ENCODE data around the gene RPS18. TPM values are rescaled to one million over a fixed set of nuclear protein-coding genes. Genes with fewer than 3 reads are reported as not detected.
A peak's percentile ranks its signal among the peaks of the same experiment; 100 is the strongest.

Gene RPS18
- total RNA-seq, 1 donor from 2014 or later, result 2,626 TPM

DNA sequence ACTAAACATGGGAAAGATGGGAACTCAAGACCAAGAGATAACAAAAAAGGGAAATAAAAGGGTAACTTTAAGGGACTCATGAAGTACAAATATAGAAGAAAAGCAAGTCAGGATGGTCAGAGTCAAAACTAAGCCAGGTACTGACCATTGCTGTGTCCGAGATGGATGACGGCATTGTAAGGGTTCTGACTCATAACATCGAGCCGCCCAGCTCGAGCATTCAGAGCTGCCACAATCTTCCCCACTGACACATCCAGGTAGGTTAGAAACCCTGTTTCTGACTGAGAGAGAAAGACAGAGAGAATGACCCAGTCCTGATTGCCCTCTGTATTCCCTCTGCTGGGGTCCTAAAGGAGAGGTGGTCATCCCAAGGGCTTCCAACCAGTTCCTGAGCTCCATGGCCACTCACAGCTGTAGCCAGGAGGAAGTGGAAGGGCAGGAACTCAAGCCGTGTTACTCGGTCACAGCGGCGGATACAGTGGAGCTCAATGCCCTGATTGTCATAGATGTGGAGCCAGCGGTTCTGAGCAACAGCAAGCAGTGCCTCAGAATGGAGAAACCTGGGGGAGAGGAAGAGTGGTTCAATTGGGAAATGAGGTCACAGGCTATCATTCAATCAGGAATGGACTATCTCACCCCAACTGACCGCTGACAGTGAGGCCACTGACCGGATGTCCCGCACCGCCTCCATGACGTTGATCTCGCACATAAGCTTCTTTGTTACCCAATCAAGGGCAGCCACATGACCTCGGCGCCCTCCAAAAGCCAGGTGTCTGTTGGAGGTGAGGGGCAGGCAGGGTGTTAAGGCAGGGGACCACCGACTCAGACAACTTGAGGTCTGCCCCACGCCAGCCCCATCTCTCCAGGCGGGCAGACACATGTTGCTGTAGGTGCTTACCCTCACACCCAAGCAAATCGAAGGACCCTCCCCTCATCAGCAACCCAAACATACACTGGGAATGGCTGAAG lies 15.4 kb downstream of the RPS18 start:
- H3K36me3 Mint-ChIP-seq, result peaks cover 12% of the 10 kb centered on the region
- TF ChIP-seq, protein P1, sequence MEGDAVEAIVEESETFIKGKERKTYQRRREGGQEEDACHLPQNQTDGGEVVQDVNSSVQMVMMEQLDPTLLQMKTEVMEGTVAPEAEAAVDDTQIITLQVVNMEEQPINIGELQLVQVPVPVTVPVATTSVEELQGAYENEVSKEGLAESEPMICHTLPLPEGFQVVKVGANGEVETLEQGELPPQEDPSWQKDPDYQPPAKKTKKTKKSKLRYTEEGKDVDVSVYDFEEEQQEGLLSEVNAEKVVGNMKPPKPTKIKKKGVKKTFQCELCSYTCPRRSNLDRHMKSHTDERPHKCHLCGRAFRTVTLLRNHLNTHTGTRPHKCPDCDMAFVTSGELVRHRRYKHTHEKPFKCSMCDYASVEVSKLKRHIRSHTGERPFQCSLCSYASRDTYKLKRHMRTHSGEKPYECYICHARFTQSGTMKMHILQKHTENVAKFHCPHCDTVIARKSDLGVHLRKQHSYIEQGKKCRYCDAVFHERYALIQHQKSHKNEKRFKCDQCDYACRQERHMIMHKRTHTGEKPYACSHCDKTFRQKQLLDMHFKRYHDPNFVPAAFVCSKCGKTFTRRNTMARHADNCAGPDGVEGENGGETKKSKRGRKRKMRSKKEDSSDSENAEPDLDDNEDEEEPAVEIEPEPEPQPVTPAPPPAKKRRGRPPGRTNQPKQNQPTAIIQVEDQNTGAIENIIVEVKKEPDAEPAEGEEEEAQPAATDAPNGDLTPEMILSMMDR (IDR thresholded peaks at IDR 0.05; ENCODE audit: unreplicated experiment), result no peak

DNA sequence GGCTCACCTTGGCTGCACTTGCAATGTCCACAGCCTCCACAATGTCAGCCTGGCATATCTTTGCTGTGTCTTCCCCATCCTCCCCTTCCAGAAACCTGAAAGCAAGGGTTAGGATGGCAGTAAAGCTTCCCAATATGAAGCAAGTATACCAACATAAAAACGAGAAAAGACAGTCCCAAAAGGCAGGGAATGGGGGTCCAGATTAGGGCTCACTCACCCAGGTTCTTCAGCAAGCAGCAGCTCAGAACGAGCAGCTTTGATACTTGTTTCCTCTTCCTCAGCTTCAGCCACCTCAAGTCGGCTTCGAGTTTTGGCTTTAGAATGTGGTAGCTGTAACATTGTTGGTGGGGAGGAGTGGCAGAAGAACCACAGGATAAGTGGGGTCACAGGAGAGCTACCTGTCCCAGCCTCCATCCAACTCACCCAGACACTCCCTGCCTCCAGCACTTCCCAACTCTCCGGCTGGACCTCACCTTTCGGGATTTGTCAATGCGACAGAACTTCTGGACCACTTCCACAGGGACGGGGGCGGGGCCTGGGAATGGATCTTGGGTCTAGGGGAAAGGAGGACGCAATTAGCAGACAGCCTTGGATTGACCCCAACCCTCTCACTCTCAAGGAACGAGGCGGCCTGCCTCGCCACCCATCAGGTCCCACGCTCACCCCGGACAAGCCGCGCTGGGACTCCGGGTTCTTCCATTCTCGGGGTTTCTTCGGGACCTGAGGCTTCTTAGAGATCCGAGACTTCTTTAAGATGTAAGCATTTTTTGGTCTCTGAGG lies 16.5 kb downstream of the RPS18 start:
- TF ChIP-seq, protein P1 (IDR thresholded peaks at IDR 0.05; ENCODE audit: unreplicated experiment), result no peak
- H3K27me3 Mint-ChIP-seq (ENCODE audit: low read depth), result no peaks in the 10 kb centered on the region
- DNase-seq (ENCODE audit: low spot score in 2 of 2, unreplicated experiment in 2 of 2), result no peak
- H3K27ac Mint-ChIP-seq, result peak overlapping the region; percentile 99
- H3K36me3 Mint-ChIP-seq, result peaks cover 12% of the 10 kb centered on the region
- H3K9me3 Mint-ChIP-seq, result no peaks in the 10 kb centered on the region
- peak overlapping the region; percentile 99 for H3K4me3 Mint-ChIP-seq
- peaks cover 29% of the 10 kb centered on the region for H3K4me1 Mint-ChIP-seq

More for the DNA sequence above, 15.4 kb downstream of the RPS18 start:
- H3K4me3 Mint-ChIP-seq, result peak overlapping the region; percentile 99
- no peaks in the 10 kb centered on the region for H3K9me3 Mint-ChIP-seq
- DNase-seq (ENCODE audit: low spot score in 2 of 2, unreplicated experiment in 2 of 2), result no peak
- H3K27me3 Mint-ChIP-seq (ENCODE audit: low read depth), result no peaks in the 10 kb centered on the region
- peaks cover 29% of the 10 kb centered on the region for H3K4me1 Mint-ChIP-seq
- H3K27ac Mint-ChIP-seq, result no peak overlapping the region

DNA sequence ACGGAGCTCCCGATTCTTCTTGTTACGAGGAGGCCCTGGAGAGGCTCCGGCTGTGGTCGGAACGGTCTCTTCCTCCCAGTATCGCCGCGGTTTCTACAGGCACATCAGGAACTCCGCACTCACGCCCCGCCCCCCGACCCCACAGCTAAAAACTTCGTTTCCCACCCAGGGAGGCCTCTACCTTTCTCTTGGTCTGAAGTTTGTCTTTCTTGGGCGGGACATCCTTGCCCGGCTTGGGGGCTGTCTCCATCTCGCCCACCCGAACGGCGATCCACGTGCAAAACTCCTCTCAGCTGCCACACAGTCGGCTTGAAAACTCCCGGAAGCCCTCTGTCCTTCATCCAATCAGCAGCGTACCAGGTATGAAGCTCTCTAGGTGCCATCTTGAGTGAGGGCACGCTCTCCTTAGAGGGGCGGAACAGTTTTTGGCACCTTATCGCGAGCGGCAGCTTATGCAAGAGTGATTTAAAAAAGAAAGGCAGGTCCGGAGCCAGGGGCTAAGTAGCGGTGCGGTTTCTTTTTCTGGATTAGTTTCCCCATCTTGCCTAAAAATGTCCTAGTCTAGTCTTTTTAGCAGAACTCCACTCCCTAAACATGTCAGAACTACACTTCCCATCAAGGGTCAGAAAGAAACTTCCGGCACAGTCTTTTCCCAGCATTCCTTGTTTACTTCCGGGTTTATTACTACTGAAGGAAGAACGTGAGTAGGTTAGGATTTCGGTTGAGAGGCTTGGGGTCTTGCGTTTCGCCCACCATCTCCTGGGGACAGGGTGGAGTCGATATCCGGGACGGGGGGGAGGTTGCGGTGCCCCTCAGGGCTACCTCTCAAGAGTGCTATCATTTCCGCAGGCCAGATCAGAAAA lies 17.3 kb downstream of the RPS18 start, which contains the start of the genes PFDN6 and WDR46:
PFDN6 (plus strand) TSS at position 681 of the 863 bp plus-strand sequence. CDS start 256 bp downstream, outside the sequence.
WDR46 (minus strand) TSS at position 319 of the 863 bp plus-strand sequence; CDS start at position 250, 69 bp downstream.
- Mint-ChIP-seq H3K36me3 (peaks cover 12% of the 10 kb centered on the region), H3K4me3 (peak within 1 kb of the TSS; percentile 99), H3K9me3 (no peaks in the 10 kb centered on the region), H3K4me1 (peaks cover 29% of the 10 kb centered on the region), H3K27ac (peak within 1 kb of the TSS; percentile 99), H3K27me3 (ENCODE audit: low read depth) (no peaks in the 10 kb centered on the region)
- TF ChIP-seq, protein P1 (IDR thresholded peaks at IDR 0.05; ENCODE audit: unreplicated experiment), result no peak
- DNase-seq (ENCODE audit: low spot score in 2 of 2, unreplicated experiment in 2 of 2), result peak in 1 of 2 experiments; percentile 75

DNA sequence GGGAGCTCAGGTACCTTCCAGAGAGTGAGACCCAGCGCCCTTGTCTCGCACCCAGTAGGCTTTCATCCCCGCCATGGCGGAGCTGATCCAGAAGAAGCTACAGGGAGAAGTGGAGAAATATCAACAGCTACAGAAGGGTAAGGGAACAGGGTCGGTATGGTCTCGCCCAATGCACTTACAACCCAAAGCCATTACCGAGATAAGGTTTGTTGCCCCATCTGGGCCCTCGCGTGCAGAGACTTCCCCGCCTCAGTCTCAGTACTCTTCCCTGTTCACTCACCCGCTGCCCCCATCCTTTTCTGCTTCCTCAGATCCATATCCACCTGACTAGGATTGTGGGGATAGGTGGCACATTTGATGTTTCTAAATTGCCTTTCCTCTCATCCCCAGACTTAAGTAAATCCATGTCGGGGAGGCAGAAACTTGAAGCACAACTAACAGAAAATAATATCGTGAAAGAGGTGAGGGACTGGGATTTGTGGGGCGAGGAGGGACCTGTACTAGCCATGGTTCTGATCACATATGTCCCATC lies 18.0 kb downstream of the RPS18 start:
- Mint-ChIP-seq H3K4me1 (peaks cover 29% of the 10 kb centered on the region), H3K27ac (peak overlapping the region; percentile 99), H3K9me3 (no peaks in the 10 kb centered on the region), H3K4me3 (peak overlapping the region; percentile 99), H3K36me3 (peaks cover 10% of the 10 kb centered on the region), H3K27me3 (ENCODE audit: low read depth) (no peaks in the 10 kb centered on the region)
- no peak for DNase-seq (ENCODE audit: low spot score in 2 of 2, unreplicated experiment in 2 of 2)
- TF ChIP-seq, protein P1 (IDR thresholded peaks at IDR 0.05; ENCODE audit: unreplicated experiment), result no peak
